Coronary artery (tissue), 2 donors: ENCODE data around the gene GRM5.
"Not testable (repeated sequence)": the region's sequence is repeated elsewhere in the genome, so short reads cannot be mapped to it uniquely, and the experiment has no call there.

Experiments
- DNase-seq: peaks from one replicate; pipeline ENCODE4 v3.0.0-alpha.2; 2017; ENCODE audit warnings: low spot score
- H3K27ac ChIP-seq, 2 donors: fragments of 200-600 bp; sonication (generic); one replicate each; pipeline ENCODE4 v1.5.1; 2016 to 2019
- H3K4me3 ChIP-seq: fragments of 200-600 bp; sonication (generic); 2 replicates; pipeline ENCODE4 v1.5.1; 2016; ENCODE audit warnings: mild to moderate bottlenecking, moderate library complexity
- TF ChIP-seq, protein P1 (sequence below): fragments of 200-600 bp; sonication (generic); IDR thresholded peaks from one replicate; pipeline ENCODE4 v1.5.1; 2019; ENCODE audit warnings: antibody characterized with exemption

Gene GRM5

DNA sequence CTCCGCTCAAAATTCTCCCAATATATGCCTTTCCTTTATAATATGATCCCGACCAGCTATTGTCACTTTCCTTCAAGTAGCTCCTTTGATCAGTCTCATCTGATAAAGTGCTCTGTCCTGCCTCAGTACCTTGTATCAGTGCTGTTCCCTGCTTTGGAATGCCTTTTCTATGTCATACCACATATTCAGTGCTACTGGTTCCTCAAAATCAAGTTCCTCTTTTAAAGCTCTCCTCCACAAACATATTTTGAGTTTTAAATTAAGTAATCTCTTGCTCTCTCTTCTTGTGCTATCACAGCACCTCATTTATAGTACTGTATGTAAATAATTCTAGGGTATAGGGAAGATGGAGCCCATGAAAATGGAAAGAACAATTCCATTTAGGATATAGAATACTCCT is 591.1 kb downstream of the GRM5 start:
- Histone ChIP-seq H3K27ac (no peak overlapping the region), H3K4me3 (no peak overlapping the region)
- DNase-seq, result no peak
- TF ChIP-seq, protein P1, sequence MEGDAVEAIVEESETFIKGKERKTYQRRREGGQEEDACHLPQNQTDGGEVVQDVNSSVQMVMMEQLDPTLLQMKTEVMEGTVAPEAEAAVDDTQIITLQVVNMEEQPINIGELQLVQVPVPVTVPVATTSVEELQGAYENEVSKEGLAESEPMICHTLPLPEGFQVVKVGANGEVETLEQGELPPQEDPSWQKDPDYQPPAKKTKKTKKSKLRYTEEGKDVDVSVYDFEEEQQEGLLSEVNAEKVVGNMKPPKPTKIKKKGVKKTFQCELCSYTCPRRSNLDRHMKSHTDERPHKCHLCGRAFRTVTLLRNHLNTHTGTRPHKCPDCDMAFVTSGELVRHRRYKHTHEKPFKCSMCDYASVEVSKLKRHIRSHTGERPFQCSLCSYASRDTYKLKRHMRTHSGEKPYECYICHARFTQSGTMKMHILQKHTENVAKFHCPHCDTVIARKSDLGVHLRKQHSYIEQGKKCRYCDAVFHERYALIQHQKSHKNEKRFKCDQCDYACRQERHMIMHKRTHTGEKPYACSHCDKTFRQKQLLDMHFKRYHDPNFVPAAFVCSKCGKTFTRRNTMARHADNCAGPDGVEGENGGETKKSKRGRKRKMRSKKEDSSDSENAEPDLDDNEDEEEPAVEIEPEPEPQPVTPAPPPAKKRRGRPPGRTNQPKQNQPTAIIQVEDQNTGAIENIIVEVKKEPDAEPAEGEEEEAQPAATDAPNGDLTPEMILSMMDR, result no peak

DNA sequence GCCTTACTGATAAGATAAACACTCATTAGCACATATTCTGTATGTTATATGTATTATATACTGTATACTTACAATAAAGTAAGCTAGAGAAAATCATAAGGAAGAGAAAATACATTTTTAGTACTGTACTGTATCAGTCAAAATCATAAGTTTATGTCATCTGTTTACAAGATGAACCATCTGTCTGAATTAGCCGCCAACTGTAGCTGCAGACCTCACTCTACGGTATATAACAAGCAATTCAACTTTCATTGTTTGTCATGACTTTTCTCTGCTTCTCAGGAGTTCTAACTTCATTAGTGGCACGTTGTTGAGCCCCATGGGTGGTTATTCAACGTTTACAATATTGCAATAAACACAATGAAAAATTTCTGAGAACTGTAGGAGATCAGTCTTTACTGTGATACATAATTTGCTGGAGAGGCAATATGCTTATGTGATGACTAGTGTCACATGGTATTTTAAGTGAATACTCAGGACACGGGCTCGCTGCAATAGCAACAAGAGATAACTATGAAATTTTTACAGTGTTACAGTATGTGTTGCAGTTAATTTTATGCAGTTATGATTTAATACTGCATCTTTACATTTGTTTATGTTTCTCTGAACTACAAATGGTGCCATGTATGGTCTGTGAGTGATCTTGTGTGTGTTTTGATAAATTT is 596.1 kb downstream of the GRM5 start:
- H3K27ac ChIP-seq, result no peak overlapping the region
- TF ChIP-seq, protein P1, result no peak
- no peak overlapping the region for H3K4me3 ChIP-seq
- DNase-seq, result no peak

DNA sequence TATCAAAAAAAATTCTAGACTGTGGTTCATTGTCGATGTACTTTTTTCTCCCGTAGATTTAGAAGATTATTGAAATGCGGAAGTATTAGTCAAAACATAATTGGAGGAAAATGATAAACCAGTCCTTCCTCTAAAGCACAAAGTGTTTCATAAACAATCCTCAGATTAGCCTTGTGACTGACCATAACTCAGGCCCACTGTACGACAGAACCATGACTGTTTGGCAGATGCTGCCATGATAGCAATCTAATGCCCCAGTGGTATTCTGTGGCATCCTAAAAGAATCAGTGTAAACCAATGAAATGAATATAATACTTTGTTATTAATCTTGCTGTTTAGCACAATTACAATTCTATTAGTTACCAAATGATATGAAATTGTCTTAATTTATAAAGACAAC is 601.3 kb downstream of the GRM5 start:
- TF ChIP-seq, protein P1, result no peak
- DNase-seq, result no peak

DNA sequence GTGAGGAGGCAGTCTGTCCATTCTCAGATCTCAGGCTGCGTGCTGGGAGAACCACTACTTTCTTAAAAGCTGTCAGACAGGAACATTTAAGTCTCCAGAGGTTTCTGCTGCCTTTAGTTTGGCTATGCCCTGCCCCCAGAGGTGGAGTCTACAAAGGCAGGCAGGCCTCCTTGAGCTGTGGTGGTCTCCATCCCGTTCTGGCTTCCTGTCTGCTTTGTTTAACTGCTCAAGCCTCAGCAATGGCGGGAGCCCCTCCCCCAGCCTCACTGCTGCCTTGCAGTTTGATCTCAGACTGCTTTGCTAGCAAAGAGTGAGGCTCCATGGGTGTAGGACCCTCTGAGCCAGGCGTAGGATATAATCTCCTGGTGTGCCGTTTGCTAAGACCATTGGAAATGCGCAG is 602.5 kb downstream of the GRM5 start:
- H3K4me3 ChIP-seq, DNase-seq, H3K27ac ChIP-seq: not testable (repeated sequence)

More for the DNA sequence above, 601.3 kb downstream of the GRM5 start:
- Histone ChIP-seq H3K4me3 (no peak overlapping the region), H3K27ac (no peak overlapping the region)

DNA sequence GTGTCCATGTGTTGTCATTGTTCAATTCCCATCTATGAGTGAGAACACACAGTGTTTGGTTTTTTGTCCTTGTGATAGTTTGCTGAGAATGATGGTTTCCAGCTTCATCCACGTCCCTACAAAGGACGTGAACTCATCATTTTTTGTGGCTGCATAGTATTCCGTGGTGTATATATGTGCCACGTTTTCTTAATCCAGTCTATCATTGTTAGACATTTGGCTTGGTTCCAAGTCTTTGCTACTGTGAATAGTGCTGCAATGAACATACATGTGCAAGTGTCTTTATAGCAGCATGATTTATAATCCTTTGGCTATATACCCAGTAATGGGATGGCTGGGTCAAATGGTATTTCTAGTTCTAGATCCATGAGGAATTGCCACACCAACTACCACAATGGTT is 607.7 kb downstream of the GRM5 start:
- H3K27ac ChIP-seq, DNase-seq, H3K4me3 ChIP-seq: not testable (repeated sequence)

DNA sequence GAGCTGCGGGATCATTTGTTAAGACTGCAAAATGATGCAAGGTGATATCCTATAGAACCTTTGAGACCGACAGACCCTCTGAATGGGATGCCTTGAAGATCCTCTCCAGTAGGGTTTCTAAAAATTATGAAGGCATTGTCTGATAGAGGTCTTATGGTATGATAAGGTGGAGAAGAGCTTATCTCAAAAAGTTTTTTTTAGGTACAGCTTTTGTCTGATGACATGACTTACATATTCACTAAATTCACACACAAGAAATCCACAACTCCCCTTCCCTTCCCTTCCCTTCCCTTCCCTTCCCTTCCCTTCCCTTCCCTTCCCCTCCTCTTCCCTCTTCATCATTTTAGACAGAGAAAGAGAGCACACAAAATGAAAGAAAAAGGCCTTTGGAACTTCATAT is 609.8 kb downstream of the GRM5 start:
- no peak for DNase-seq
- TF ChIP-seq, protein P1, result no peak
- H3K27ac ChIP-seq, result no peak overlapping the region
- H3K4me3 ChIP-seq, result no peak overlapping the region

DNA sequence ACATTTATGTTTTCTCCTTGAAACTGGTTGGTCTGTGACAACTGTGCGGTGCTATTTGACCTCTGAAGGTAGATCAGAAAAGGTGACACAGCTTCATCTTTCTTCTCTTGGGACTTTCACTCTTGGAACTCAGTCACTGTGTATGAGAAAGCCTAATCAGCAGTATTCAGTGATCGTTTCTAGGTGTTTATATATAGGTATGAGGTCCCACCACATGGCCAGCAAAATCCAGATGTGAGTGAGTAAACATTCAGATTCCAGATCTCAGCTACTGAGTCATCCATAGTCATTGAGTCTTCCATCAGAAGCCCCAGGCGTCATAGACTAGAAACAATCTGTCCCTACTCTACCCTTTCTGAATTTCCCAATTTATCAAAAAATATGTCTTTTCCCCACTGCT is 610.9 kb downstream of the GRM5 start:
- TF ChIP-seq, protein P1, result no peak
- DNase-seq, result no peak
- no peak overlapping the region for H3K27ac ChIP-seq
- no peak overlapping the region for H3K4me3 ChIP-seq
